ENCODE results near the gene COMMD7. TPM values are rescaled to one million over a fixed set of nuclear protein-coding genes. Genes with fewer than 3 reads are reported as not detected.

Gene COMMD7
- total and polyA plus RNA-seq, 12 donors = 16.4 to 58.6 (median 40.4) TPM

DNA sequence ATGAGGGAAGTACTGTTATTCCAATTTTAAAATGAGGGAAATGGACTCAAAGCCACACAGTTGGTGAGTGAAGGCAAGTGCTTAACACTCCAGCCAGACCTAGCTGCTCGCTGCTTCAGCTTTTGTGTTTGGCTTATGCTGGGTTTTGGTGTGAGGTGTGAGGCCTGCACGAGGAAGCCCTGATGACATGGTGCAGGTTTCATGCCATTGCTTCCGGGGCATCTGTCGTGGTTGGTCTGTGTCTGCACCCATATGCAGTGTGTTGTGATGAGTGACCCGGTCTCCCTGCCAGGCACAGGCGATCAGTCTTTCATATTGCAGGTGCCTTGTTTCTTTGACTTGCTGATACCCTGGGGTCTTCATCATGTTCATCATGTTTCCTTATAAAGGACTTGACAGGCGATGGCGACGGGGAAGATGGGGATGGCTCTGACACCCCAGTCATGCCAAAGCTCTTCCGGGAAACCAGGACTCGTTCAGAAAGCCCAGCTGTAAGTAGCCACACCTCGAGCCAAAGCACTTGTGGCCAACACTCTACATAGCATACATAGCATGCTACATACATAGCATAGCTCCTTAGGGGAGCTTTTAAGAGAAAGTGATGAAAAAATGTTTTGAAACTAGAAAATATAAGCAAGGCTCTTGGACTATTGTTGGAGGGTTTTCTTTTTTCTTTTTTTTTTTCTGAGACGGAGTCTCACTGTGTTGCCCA, 41.3 kb upstream of the COMMD7 start:
- intact Hi-C loops (cut with DNase I) = loop anchor here (5.0 to 10.0 kb wide), 2 partner anchors 518 to 520 kb away; no protein-coding TSS in a partner anchor
- Histone ChIP-seq H3K27ac (no peak overlapping the region), H3K36me3 (replicated peaks in 1 of 2) (no peaks in the 10 kb centered on the region), H3K4me1 (replicated peaks in 1 of 2) (no peaks in the 10 kb centered on the region), H3K4me3 (no peak overlapping the region), H3K27me3 (no peaks in the 10 kb centered on the region), H3K9me3 (replicated peaks in 1 of 3) (no peaks in the 10 kb centered on the region)
- DNase-seq = no peak
- 89 to 95% (median 91%) methylated on average over 12 to 13 of the region's 13 CpGs for WGBS, 4 donors
- TF ChIP-seq, protein P1, sequence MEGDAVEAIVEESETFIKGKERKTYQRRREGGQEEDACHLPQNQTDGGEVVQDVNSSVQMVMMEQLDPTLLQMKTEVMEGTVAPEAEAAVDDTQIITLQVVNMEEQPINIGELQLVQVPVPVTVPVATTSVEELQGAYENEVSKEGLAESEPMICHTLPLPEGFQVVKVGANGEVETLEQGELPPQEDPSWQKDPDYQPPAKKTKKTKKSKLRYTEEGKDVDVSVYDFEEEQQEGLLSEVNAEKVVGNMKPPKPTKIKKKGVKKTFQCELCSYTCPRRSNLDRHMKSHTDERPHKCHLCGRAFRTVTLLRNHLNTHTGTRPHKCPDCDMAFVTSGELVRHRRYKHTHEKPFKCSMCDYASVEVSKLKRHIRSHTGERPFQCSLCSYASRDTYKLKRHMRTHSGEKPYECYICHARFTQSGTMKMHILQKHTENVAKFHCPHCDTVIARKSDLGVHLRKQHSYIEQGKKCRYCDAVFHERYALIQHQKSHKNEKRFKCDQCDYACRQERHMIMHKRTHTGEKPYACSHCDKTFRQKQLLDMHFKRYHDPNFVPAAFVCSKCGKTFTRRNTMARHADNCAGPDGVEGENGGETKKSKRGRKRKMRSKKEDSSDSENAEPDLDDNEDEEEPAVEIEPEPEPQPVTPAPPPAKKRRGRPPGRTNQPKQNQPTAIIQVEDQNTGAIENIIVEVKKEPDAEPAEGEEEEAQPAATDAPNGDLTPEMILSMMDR (IDR thresholded peaks at IDR 0.05) = no peak
- no peak for TF ChIP-seq POLR2A (IDR thresholded peaks at IDR 0.05)

DNA sequence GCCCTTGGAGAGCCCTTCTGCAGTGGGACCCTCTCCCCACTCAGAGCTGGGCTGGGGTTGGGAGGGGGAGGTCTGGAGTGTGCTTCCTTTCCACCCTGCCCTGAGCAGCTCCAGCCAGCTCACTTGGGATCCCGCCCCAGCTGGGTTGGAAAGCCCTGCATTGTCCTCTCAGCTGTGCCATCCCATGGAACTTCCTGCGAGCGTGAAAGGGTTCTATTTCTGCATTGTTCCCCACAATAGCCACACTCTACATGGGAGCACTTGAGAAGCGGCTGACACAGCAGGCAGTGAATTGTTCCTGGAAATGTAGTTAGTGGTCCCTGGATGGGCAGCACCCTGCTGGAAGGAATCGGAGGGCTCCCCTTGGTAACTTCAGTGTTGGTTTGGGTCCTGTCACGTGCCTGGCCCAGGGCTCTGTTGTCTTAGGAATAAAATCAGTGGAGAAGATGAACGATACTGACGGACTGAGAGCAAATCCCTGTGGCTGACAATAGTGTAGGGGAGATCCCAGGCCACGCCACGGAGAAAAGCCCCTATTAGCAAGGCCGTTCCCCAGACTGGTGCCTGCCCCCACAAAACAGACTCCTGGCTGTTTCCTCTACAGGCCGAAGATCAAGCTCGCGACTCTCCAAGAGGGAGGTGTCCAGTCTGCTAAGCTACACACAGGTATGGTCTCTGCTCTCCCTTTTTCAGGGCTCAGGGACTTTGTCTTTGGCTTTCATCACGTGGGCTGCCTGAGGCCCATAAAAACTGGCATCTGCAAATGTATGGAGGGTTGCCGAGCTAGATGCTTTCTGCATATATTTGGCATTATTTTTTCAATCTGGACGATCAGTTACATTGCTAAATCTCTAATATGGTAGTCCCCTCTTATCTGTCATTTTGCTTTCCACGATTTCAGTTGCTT, 37.7 kb upstream of the COMMD7 start:
- DNase-seq = no peak
- Histone ChIP-seq H3K27me3 (no peaks in the 10 kb centered on the region), H3K4me3 (no peak overlapping the region), H3K4me1 (replicated peaks in 1 of 2) (no peaks in the 10 kb centered on the region), H3K27ac (no peak overlapping the region), H3K36me3 (replicated peaks in 1 of 2) (no peaks in the 10 kb centered on the region), H3K9me3 (replicated peaks in 1 of 3) (no peaks in the 10 kb centered on the region)
- WGBS, 4 donors = 86 to 94% (median 92%) methylated on average over 18 of the region's 18 CpGs
- intact Hi-C loops (cut with DNase I) = loop anchor here in 1 of 2 donors (10.0 kb wide), 1 partner anchor 524 kb away; no protein-coding TSS in a partner anchor
- TF ChIP-seq POLR2A (IDR thresholded peaks at IDR 0.05) = no peak
- TF ChIP-seq, protein P1 (IDR thresholded peaks at IDR 0.05) = no peak

DNA sequence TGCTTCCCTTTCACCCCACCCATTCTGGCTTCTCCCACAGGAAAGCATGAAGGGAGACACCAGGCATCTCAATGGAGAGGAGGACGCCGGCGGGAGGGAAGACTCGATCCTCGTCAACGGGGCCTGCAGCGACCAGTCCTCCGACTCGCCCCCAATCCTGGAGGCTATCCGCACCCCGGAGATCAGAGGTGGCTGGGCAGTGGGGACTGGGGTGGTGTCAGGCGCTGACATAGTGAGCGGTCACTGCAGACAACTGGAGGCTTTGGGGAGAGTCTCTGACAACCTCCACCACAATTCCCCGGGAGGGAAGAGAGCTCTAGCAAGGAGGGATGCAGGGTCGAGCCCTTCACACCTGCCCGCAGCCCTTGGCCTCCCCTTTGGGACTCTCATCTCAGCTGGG, 37.0 kb upstream of the COMMD7 start:
- intact Hi-C loops (cut with DNase I) = loop anchor here in 1 of 2 donors (10.0 kb wide), 1 partner anchor 525 kb away; no protein-coding TSS in a partner anchor
- TF ChIP-seq POLR2A (IDR thresholded peaks at IDR 0.05) = no peak
- TF ChIP-seq, protein P1 (IDR thresholded peaks at IDR 0.05) = no peak
- WGBS, 4 donors = 91 to 99% (median 95%) methylated on average over 8 to 16 of the region's 16 CpGs
- no peak for DNase-seq
- Histone ChIP-seq H3K36me3 (replicated peaks in 1 of 2) (no peaks in the 10 kb centered on the region), H3K27me3 (no peaks in the 10 kb centered on the region), H3K4me1 (replicated peaks in 1 of 2) (no peaks in the 10 kb centered on the region), H3K9me3 (replicated peaks in 1 of 3) (no peaks in the 10 kb centered on the region), H3K4me3 (no peak overlapping the region), H3K27ac (no peak overlapping the region)
